LNCAP (cell line): ENCODE data around the gene DYNC1I1.

Experiments
- CTCF ChIP-seq: fragments of 450-650 bp; IDR thresholded peaks from 2 replicates; pipeline ENCODE4 v1.5.1; 2017; ENCODE audit warnings: mild to moderate bottlenecking

Gene DYNC1I1

GRCh38 chr7:95749515-95749914, 22.8 kb upstream of the DYNC1I1 start:
- TF ChIP-seq CTCF, result no peak

GRCh38 chr7:95753440-95753839, 18.9 kb upstream of the DYNC1I1 start:
- no peak for TF ChIP-seq CTCF

GRCh38 chr7:95755277-95755934, 16.9 kb upstream of the DYNC1I1 start:
- no peak for TF ChIP-seq CTCF

- no peak for TF ChIP-seq CTCF
These were observed 14.2 kb upstream of the DYNC1I1 start for GRCh38 chr7:95758187-95758586.

GRCh38 chr7:95766086-95766485, 6.3 kb upstream of the DYNC1I1 start:
- no peak for TF ChIP-seq CTCF

GRCh38 chr7:95766657-95767056, 5.7 kb upstream of the DYNC1I1 start:
- no peak for TF ChIP-seq CTCF

- TF ChIP-seq CTCF, result no peak
These were observed 622 bp downstream of the DYNC1I1 start for GRCh38 chr7:95772771-95773581.
